Inflammatory macrophage treated with lipopolysaccharide for 4 hours (primary cell): Measurements from ENCODE around the gene VWA5B1.

Source experiments
- DNase-seq: peaks from one replicate; pipeline ENCODE4 v3.0.0-alpha.2; 2020

Gene VWA5B1

GRCh38 chr1:20368866-20369470 lies 78.3 kb downstream of the VWA5B1 start:
- DNase-seq: no peak

- no peak for DNase-seq
Observed at GRCh38 chr1:20370698-20371097, 80.0 kb downstream of the VWA5B1 start.

- DNase-seq: no peak
Observed at GRCh38 chr1:20371411-20371810, 80.7 kb downstream of the VWA5B1 start.

- no peak for DNase-seq
Observed at GRCh38 chr1:20371883-20372282, 81.2 kb downstream of the VWA5B1 start.

- no peak for DNase-seq
Observed at GRCh38 chr1:20372676-20373075, 82.0 kb downstream of the VWA5B1 start.

- DNase-seq: no peak
Observed at GRCh38 chr1:20373286-20373685, 82.6 kb downstream of the VWA5B1 start.

- DNase-seq: no peak
Observed at GRCh38 chr1:20373764-20374163, 83.1 kb downstream of the VWA5B1 start.

- DNase-seq: no peak
Observed at GRCh38 chr1:20375563-20375962, 84.9 kb downstream of the VWA5B1 start.

- no peak for DNase-seq
Observed at GRCh38 chr1:20376171-20376570, 85.5 kb downstream of the VWA5B1 start.

- peak; percentile 31 for DNase-seq
Observed at GRCh38 chr1:20376880-20377494, 86.3 kb downstream of the VWA5B1 start.

GRCh38 chr1:20377516-20378270 lies 87.0 kb downstream of the VWA5B1 start:
- no peak for DNase-seq

- DNase-seq: no peak
Observed at GRCh38 chr1:20379075-20379474, 88.4 kb downstream of the VWA5B1 start.

GRCh38 chr1:20380175-20380574 lies 89.5 kb downstream of the VWA5B1 start:
- no peak for DNase-seq

- no peak for DNase-seq
Observed at GRCh38 chr1:20380616-20381035, 90.0 kb downstream of the VWA5B1 start.

- DNase-seq: peak; percentile 3
Observed at GRCh38 chr1:20381045-20381641, 90.5 kb downstream of the VWA5B1 start.

- no peak for DNase-seq
Observed at GRCh38 chr1:20381961-20382360, 91.3 kb downstream of the VWA5B1 start.

- no peak for DNase-seq
Observed at GRCh38 chr1:20382711-20383110, 92.0 kb downstream of the VWA5B1 start.

- DNase-seq: no peak
Observed at GRCh38 chr1:20383631-20384030, 93.0 kb downstream of the VWA5B1 start.

GRCh38 chr1:20385630-20386029 lies 95.0 kb downstream of the VWA5B1 start:
- DNase-seq: no peak

- DNase-seq: no peak
Observed at GRCh38 chr1:20386323-20387081, 95.8 kb downstream of the VWA5B1 start.

GRCh38 chr1:20389571-20389970 lies 98.9 kb downstream of the VWA5B1 start:
- DNase-seq: no peak

- no peak for DNase-seq
Observed at GRCh38 chr1:20390589-20391331, 100.1 kb downstream of the VWA5B1 start.
